ENCODE results near the gene MAP3K8. TPM values are rescaled to one million over a fixed set of nuclear protein-coding genes. Genes with fewer than 3 reads are reported as not detected.
A peak's percentile ranks its signal among the peaks of the same experiment; 100 is the strongest.

The MAP3K8 gene
- total RNA-seq, 1 donor from 2014 or later = 6.3 TPM

- DNase-seq = no peak
Observed at GRCh38 chr10:30491916-30492515, 58.0 kb downstream of the MAP3K8 start.

- no peak for DNase-seq
Observed at GRCh38 chr10:30493609-30494530, 59.9 kb downstream of the MAP3K8 start.

- DNase-seq = no peak
Observed at GRCh38 chr10:30494558-30494957, 60.6 kb downstream of the MAP3K8 start.

- DNase-seq = no peak
Observed at GRCh38 chr10:30495687-30496086, 61.7 kb downstream of the MAP3K8 start.

GRCh38 chr10:30499816-30500215, 65.8 kb downstream of the MAP3K8 start:
- DNase-seq = no peak

- no peak for DNase-seq
Observed at GRCh38 chr10:30500534-30500933, 66.5 kb downstream of the MAP3K8 start.

GRCh38 chr10:30500963-30501504, 67.0 kb downstream of the MAP3K8 start:
- DNase-seq = no peak

- DNase-seq = no peak
Observed at GRCh38 chr10:30502266-30503060, 68.5 kb downstream of the MAP3K8 start.

GRCh38 chr10:30503700-30504266, 69.8 kb downstream of the MAP3K8 start:
- DNase-seq = no peak

GRCh38 chr10:30505543-30506298, 71.7 kb downstream of the MAP3K8 start:
- DNase-seq = no peak

GRCh38 chr10:30509508-30509907, 75.5 kb downstream of the MAP3K8 start:
- DNase-seq = no peak

GRCh38 chr10:30510184-30510931, 76.4 kb downstream of the MAP3K8 start:
- peak; percentile 26 for DNase-seq

GRCh38 chr10:30510932-30511700, 77.1 kb downstream of the MAP3K8 start:
- no peak for DNase-seq

Other genes with a start within 250 kb of the MAP3K8 start
- 13.4 and 20.1 TPM in 2 replicates for gene MTPAP, start 84.9 kb upstream of the MAP3K8 start, total RNA-seq
- not detected in 2 replicates for gene LYZL2, start 195.6 kb downstream of the MAP3K8 start, total RNA-seq